HCT116 (cell line): Measurements from ENCODE around the gene AGAP1. TPM values are rescaled to one million over a fixed set of nuclear protein-coding genes. Genes with fewer than 3 reads are reported as not detected.

Experiments used
- ATAC-seq: fragments of 200-7000 bp; cut with Tn5 transposase; 2 replicates; pipeline ENCODE4 v1.9.1; 2020; ENCODE audit warnings: mild to moderate bottlenecking, moderate library complexity
- BruUV-seq: library from RNA; stranded (reverse); fragments of 400-500 nt; replicated peaks from 2 replicates; lab custom pipeline; 2021; lab: Mats Ljungman, UMichigan
- CTCF ChIA-PET: fragments of 300-600 bp; sonication (Branson Sonifier 250); formaldehyde crosslinking; loops from one replicate; lab custom pipeline; 2021; ENCODE audit warnings: antibody characterized with exemption; lab: Charles Lee
- POLR2A ChIA-PET: fragments of 300-600, 350-600 bp; sonication (Branson Sonifier 250); formaldehyde crosslinking; loops from one replicate; lab custom pipeline; 2021; ENCODE audit warnings: antibody characterized with exemption; lab: Charles Lee
- RAD21 ChIA-PET, 2 experiments: fragments of 300-600 bp; sonication (Branson Sonifier 250); formaldehyde crosslinking; loops; one replicate each; lab custom pipeline; 2023; ENCODE audit warnings: low total read pairs in 2 of 2; ENCODE audit not compliant: uncharacterized antibody in 2 of 2, unreplicated experiment in 2 of 2, low non-redundant PET in 1 of 2; lab: Charles Lee
- DNase-seq: peaks from one replicate; pipeline ENCODE4 v3.0.0-alpha.2; 2010; ENCODE audit warnings: low read depth, low spot score
- H2AFZ ChIP-seq: fragments of 200-600 bp; shearing (Covaris generic), sonication (generic); 2 replicates; pipeline ENCODE4 v1.6.1; 2017; ENCODE audit warnings: low read depth, mixed run types, mixed read lengths, antibody characterized with exemption, low read length; ENCODE audit not compliant: poor library complexity, severe bottlenecking
- H3K27ac ChIP-seq: 2 replicates; pipeline ENCODE4 v1.5.1; 2012; ENCODE audit warnings: low read depth, low read length
- H3K27me3 ChIP-seq: fragments of 200-600 bp; sonication (generic); 2 replicates; pipeline ENCODE4 v1.6.1; 2016; ENCODE audit warnings: mixed run types, low read length, mixed read lengths; ENCODE audit not compliant: insufficient read depth
- H3K36me3 ChIP-seq, 2 experiments: fragments of 200-500 bp in 1 of 2; fragments of 200-600 bp in 1 of 2; sonication (Bioruptor generic) in 1 of 2; sonication (generic) in 1 of 2; 2 replicates each; pipeline versions ENCODE4 v1.5.1 to v1.6.1; 2014 to 2016; ENCODE audit warnings: low read length in 2 of 2, inconsistent platforms in 1 of 2, mixed read lengths in 1 of 2, mixed run types in 1 of 2; ENCODE audit not compliant: insufficient read depth in 2 of 2, control insufficient read depth in 1 of 2
- H3K4me1 ChIP-seq, 2 experiments: fragments of 200-600 bp in 1 of 2; sonication (generic) in 1 of 2; 2 replicates each; pipeline versions ENCODE4 v1.5.1 to v1.6.1; 2012 to 2017; ENCODE audit warnings: low read length in 2 of 2, inconsistent platforms in 1 of 2, mild to moderate bottlenecking in 1 of 2, mixed read lengths in 1 of 2, mixed run types in 1 of 2, moderate library complexity in 1 of 2; ENCODE audit not compliant: insufficient read depth in 2 of 2, control insufficient read depth in 1 of 2
- H3K4me2 ChIP-seq: fragments of 200-600 bp; sonication (generic); 2 replicates; pipeline ENCODE4 v1.6.1; 2017; ENCODE audit warnings: mixed run types, low read length, mixed read lengths
- H3K4me3 ChIP-seq, 2 experiments: fragments of 200-600 bp in 1 of 2; sonication (generic) in 1 of 2; replicated peaks in 1 of 2; 2 replicates each; pipeline ENCODE4 v1.5.1; 2011 to 2016; ENCODE audit warnings: low read length in 2 of 2, control low read depth in 1 of 2, low read depth in 1 of 2, mild to moderate bottlenecking in 1 of 2, mixed read lengths in 1 of 2, mixed run types in 1 of 2
- H3K79me2 ChIP-seq: fragments of 200-600 bp; sonication (generic); 2 replicates; pipeline ENCODE4 v1.6.1; 2017; ENCODE audit warnings: mild to moderate bottlenecking, mixed run types, low read length, moderate library complexity, mixed read lengths; ENCODE audit not compliant: insufficient read depth
- H3K9ac ChIP-seq: fragments of 200-600 bp; sonication (generic); 2 replicates; pipeline ENCODE4 v1.6.1; 2016; ENCODE audit warnings: low read length, mixed read lengths
- H3K9me2 ChIP-seq: fragments of 200-600 bp; sonication (generic), shearing (Covaris generic); 2 replicates; pipeline ENCODE4 v1.6.1; 2017; ENCODE audit warnings: mixed run types, mild to moderate bottlenecking, moderate library complexity; ENCODE audit not compliant: insufficient read depth
- H3K9me3 ChIP-seq, 2 experiments: fragments of 200-500 bp in 1 of 2; fragments of 200-600 bp in 1 of 2; sonication (Bioruptor generic) in 1 of 2; sonication (generic) in 1 of 2; 2 replicates each; pipeline ENCODE4 v1.6.1; 2014 to 2017; ENCODE audit warnings: low read length in 2 of 2, mixed read lengths in 2 of 2, inconsistent platforms in 1 of 2, low read depth in 1 of 2, mild to moderate bottlenecking in 1 of 2, mixed run types in 1 of 2, moderate library complexity in 1 of 2; ENCODE audit not compliant: control insufficient read depth in 1 of 2, insufficient read depth in 1 of 2
- H4K20me1 ChIP-seq: fragments of 200-600 bp; sonication (generic), shearing (Covaris generic); 2 replicates; pipeline ENCODE4 v1.6.1; 2017; ENCODE audit warnings: mixed run types, mild to moderate bottlenecking, moderate library complexity; ENCODE audit not compliant: insufficient read depth
- ELF1 ChIP-seq: IDR thresholded peaks from 2 replicates; pipeline ENCODE4 v1.6.1; 2012; ENCODE audit warnings: low read depth, borderline replicate concordance
- JUND ChIP-seq: IDR thresholded peaks from 2 replicates; pipeline ENCODE4 v1.6.1; 2012
- POLR2A ChIP-seq: IDR thresholded peaks from 2 replicates; pipeline ENCODE4 v1.7.0; 2011; ENCODE audit warnings: borderline replicate concordance; ENCODE audit not compliant: insufficient read depth, insufficient read length; ENCODE audit errors: extremely low read depth
- SP1 ChIP-seq: IDR thresholded peaks from 2 replicates; pipeline ENCODE4 v1.6.1; 2012; ENCODE audit warnings: low read depth
- SRF ChIP-seq: IDR thresholded peaks from 2 replicates; pipeline ENCODE4 v1.6.1; 2012; ENCODE audit warnings: low read depth
- YY1 ChIP-seq: IDR thresholded peaks from 2 replicates; pipeline ENCODE4 v1.6.1; 2011; ENCODE audit warnings: low read length, low read depth, moderate library complexity, mild to moderate bottlenecking; ENCODE audit not compliant: insufficient replicate concordance; ENCODE audit errors: extremely low read depth
- ZFX ChIP-seq: fragments of 450-650 bp; IDR thresholded peaks from 2 replicates; pipeline ENCODE4 v1.6.1; 2017
- intact Hi-C: fragments of 100-400 bp; cut with micrococcal nuclease; formaldehyde crosslinking; loops from 2 replicates; pipeline ENCODE4 v1.10.0; 2022
- total RNA-seq: library from RNA; stranded (reverse); gene quantifications from one replicate; pipeline ENCODE4 v1.2.1, GENCODE V29; 2021; ENCODE audit not compliant: unreplicated experiment
- TF ChIP-seq, protein P1 (sequence below): IDR thresholded peaks from 2 replicates; pipeline ENCODE4 v1.6.1; 2012; ENCODE audit warnings: low read depth
- TF ChIP-seq, protein P2 (sequence below): IDR thresholded peaks from 2 replicates; pipeline ENCODE4 v1.6.1; 2012

AGAP1 gene
- total RNA-seq, 1 experiment from 2014 or later, result 43.8 TPM

DNA sequence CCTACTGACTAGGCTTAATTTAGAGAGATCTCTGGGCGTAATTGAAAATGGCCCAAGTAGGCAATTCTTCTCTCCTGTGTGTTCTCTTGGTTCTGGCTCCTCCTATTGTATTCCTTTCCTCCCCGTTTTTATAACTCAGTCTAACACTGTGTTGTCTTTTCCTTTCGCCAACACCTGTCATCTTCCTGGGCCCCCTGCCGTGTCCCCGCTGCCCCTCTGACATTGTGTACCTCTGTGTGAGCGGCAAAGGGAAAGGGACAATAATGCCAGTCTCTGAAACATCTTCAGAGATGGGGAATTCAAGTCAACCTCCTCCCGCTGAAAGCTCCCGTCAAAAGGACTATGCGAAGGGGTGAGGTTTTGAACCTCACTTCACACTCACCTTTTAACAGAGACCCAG is 463.4 kb downstream of the AGAP1 start:
- no peak for TF ChIP-seq ZFX
- TF ChIP-seq SP1, result no peak
- no peak for TF ChIP-seq ELF1
- no peak for TF ChIP-seq JUND
- TF ChIP-seq YY1, result no peak
- TF ChIP-seq, protein P1, sequence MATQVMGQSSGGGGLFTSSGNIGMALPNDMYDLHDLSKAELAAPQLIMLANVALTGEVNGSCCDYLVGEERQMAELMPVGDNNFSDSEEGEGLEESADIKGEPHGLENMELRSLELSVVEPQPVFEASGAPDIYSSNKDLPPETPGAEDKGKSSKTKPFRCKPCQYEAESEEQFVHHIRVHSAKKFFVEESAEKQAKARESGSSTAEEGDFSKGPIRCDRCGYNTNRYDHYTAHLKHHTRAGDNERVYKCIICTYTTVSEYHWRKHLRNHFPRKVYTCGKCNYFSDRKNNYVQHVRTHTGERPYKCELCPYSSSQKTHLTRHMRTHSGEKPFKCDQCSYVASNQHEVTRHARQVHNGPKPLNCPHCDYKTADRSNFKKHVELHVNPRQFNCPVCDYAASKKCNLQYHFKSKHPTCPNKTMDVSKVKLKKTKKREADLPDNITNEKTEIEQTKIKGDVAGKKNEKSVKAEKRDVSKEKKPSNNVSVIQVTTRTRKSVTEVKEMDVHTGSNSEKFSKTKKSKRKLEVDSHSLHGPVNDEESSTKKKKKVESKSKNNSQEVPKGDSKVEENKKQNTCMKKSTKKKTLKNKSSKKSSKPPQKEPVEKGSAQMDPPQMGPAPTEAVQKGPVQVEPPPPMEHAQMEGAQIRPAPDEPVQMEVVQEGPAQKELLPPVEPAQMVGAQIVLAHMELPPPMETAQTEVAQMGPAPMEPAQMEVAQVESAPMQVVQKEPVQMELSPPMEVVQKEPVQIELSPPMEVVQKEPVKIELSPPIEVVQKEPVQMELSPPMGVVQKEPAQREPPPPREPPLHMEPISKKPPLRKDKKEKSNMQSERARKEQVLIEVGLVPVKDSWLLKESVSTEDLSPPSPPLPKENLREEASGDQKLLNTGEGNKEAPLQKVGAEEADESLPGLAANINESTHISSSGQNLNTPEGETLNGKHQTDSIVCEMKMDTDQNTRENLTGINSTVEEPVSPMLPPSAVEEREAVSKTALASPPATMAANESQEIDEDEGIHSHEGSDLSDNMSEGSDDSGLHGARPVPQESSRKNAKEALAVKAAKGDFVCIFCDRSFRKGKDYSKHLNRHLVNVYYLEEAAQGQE, result no peak
- TF ChIP-seq SRF, result no peak
- no peak for TF ChIP-seq POLR2A
- TF ChIP-seq, protein P2, sequence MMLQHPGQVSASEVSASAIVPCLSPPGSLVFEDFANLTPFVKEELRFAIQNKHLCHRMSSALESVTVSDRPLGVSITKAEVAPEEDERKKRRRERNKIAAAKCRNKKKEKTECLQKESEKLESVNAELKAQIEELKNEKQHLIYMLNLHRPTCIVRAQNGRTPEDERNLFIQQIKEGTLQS, result no peak
- Histone ChIP-seq H3K79me2 (no peaks in the 10 kb centered on the region), H3K4me1 (no peaks in the 10 kb centered on the region), H3K36me3 (no peaks in the 10 kb centered on the region), H4K20me1 (no peaks in the 10 kb centered on the region), H3K9ac (no peak overlapping the region), H2AFZ (no peak overlapping the region), H3K4me3 (no peak overlapping the region), H3K27me3 (no peaks in the 10 kb centered on the region), H3K9me3 (no peaks in the 10 kb centered on the region), H3K9me2 (no peaks in the 10 kb centered on the region), H3K27ac (no peak overlapping the region), H3K4me2 (no peak overlapping the region)
- no peak for ATAC-seq
- BruUV-seq, result no TSS peak
- no peak for DNase-seq
- intact Hi-C loops, result no loop called here
- ChIA-PET POLR2A (no interaction called here), CTCF (no interaction called here), RAD21 (no interaction called here)
